Suprapubic skin (tissue), 4 donors: ENCODE results near the gene PDE11A. TPM values are rescaled to one million over a fixed set of nuclear protein-coding genes. Genes with fewer than 3 reads are reported as not detected.

Experiments
- DNase-seq, 2 donors: peaks; one replicate each; pipeline ENCODE4 v3.0.0-alpha.2; 2019; ENCODE audit warnings: low spot score in 2 of 2
- H3K27ac ChIP-seq: fragments of 200-600 bp; sonication (generic); one replicate; pipeline ENCODE4 v1.5.1; 2019
- H3K27me3 ChIP-seq: fragments of 200-600 bp; sonication (generic); one replicate; pipeline ENCODE4 v1.5.1; 2019
- H3K36me3 ChIP-seq: fragments of 200-600 bp; sonication (generic); one replicate; pipeline ENCODE4 v1.5.1; 2019
- H3K4me1 ChIP-seq: fragments of 200-600 bp; sonication (generic); one replicate; pipeline ENCODE4 v1.5.1; 2019
- H3K4me3 ChIP-seq: fragments of 200-600 bp; sonication (generic); one replicate; pipeline ENCODE4 v1.5.1; 2019; ENCODE audit warnings: mild to moderate bottlenecking
- H3K9me3 ChIP-seq: fragments of 200-600 bp; sonication (generic); one replicate; pipeline ENCODE4 v1.5.1; 2019
- CTCF ChIP-seq, 2 donors: fragments of 200-600 bp in 1 of 2; fragments of 450-650 bp in 1 of 2; sonication (generic) in 1 of 2; IDR thresholded peaks; one replicate each; pipeline ENCODE4 v1.5.1; 2016 to 2019; ENCODE audit warnings: antibody characterized with exemption in 2 of 2, mild to moderate bottlenecking in 1 of 2, moderate library complexity in 1 of 2
- EP300 ChIP-seq: sonication (generic); formaldehyde crosslinking; IDR thresholded peaks from one replicate; pipeline ENCODE4 v1.6.1; 2017; ENCODE audit warnings: antibody characterized with exemption
- POLR2A ChIP-seq, 2 donors: fragments of 450-650 bp; IDR thresholded peaks; one replicate each; pipeline ENCODE4 v1.6.1; 2017; ENCODE audit warnings: antibody characterized with exemption in 2 of 2, mild to moderate bottlenecking in 2 of 2, moderate library complexity in 2 of 2
- POLR2AphosphoS5 ChIP-seq, 3 donors: sonication (generic); formaldehyde crosslinking; IDR thresholded peaks; one replicate each; pipeline ENCODE4 v1.6.1; 2017; ENCODE audit warnings: antibody characterized with exemption in 3 of 3
- whole genome bisulfite sequencing: methylation state at CpG from one replicate; pipeline ENCODE4 v1.1.5; 2018; 5-methylcytosine and 5-hydroxymethylcytosine counted together
- total RNA-seq, 4 donors: library from RNA; depleted of rRNA; stranded (reverse); fragments of >200 nt; gene quantifications; one replicate each; pipeline ENCODE4 v1.1.0, GENCODE V29; 2016

The PDE11A gene
- total RNA-seq, 4 donors from 2014 or later, result 0.08 to 1.0 (median 0.36) TPM

DNA sequence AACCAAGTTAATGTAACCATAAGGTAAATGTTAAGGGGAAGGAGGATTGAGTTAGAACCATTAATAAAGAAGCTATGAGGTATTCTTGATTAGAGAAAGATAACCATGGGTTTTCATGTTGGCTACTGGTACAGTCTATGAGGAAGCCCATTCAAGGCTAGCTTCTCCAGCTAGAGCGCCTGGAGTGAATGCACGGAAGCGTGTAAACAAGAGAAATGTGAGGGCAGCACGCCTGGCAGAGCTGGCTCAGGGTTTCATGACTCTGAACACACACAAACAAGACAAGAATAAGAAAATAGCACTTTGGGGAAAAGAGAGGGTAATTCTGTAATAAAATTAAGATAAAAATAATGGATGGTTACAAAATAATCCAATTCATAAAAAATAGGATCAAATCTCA lies 255.3 kb downstream of the PDE11A start:
- Histone ChIP-seq H3K27me3 (no peaks in the 10 kb centered on the region), H3K36me3 (no peaks in the 10 kb centered on the region), H3K4me1 (no peaks in the 10 kb centered on the region), H3K9me3 (no peaks in the 10 kb centered on the region), H3K27ac (no peak overlapping the region), H3K4me3 (no peak overlapping the region)
- WGBS, result 74% methylated on average over 4 of the region's 4 CpGs
- DNase-seq, result no peak
- no peak for TF ChIP-seq POLR2A (IDR thresholded peaks at IDR 0.05)
- TF ChIP-seq CTCF (IDR thresholded peaks at IDR 0.05), result no peak
- no peak for TF ChIP-seq POLR2AphosphoS5 (IDR thresholded peaks at IDR 0.05)
- TF ChIP-seq EP300, result no peak

DNA sequence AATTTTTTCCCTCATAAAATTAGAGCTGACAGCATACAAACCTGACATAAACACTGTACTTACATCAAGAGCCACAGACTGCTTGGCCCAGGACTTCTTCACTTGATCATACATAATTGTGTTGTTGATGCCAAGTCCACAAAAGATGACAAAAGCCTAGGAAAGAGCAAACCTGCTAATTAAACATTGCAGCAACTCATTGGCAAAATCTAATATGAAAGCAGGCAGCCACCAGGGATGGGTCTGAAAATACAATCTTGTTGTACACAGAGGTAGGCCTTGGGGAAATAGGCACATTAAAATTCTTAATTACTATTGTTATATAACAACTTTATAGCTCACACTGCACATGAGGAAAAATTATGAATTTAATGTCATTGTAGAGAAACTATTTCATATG lies 255.8 kb downstream of the PDE11A start:
- Histone ChIP-seq H3K4me3 (no peak overlapping the region), H3K27me3 (no peaks in the 10 kb centered on the region), H3K4me1 (no peaks in the 10 kb centered on the region), H3K36me3 (no peaks in the 10 kb centered on the region), H3K9me3 (no peaks in the 10 kb centered on the region), H3K27ac (no peak overlapping the region)
- TF ChIP-seq EP300 (no peak), POLR2AphosphoS5 (IDR thresholded peaks at IDR 0.05) (no peak)
- no peak for DNase-seq

DNA sequence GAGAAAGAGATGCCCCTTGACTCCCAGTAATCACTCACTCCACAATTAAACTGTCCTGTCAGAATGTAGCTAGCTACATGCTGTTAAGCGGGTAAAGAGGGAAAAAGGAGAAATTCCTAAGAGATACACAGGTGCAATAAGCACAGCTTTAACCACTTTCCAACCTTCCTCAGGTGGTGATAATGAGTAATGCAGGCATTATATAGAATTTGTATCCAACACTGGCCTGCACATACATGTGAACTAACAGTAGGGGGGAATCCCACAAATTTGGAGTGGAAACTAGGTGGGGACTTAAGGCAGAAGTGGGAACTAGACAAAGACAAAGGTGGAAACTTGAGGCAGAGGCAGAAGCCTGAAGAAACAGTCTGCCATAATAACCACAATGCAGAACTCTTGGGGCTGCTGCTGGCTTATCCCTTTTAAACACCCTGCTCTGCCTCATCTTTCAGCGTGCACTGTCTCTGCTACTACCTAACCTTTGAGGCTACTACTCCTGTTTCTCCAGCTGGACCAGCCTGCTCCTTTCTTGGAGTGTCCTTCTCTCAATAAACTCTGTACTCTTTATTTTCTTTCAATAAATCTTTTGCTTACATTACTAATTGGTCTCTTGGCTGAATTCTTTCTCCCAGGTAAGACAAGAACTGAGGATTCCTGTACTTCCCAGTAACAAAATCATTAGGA lies 259.7 kb downstream of the PDE11A start:
- no peak overlapping the region for H3K27ac ChIP-seq
- H3K27me3 ChIP-seq, result no peaks in the 10 kb centered on the region
- no peaks in the 10 kb centered on the region for H3K36me3 ChIP-seq
- no peak overlapping the region for H3K4me3 ChIP-seq
- H3K9me3 ChIP-seq, result no peaks in the 10 kb centered on the region
- DNase-seq, result no peak
- TF ChIP-seq POLR2AphosphoS5 (IDR thresholded peaks at IDR 0.05) (no peak), CTCF (IDR thresholded peaks at IDR 0.05) (no peak), EP300 (no peak), POLR2A (IDR thresholded peaks at IDR 0.05) (no peak)
- WGBS, result 79% methylated on average over 2 of the region's 2 CpGs
- H3K4me1 ChIP-seq, result no peaks in the 10 kb centered on the region

DNA sequence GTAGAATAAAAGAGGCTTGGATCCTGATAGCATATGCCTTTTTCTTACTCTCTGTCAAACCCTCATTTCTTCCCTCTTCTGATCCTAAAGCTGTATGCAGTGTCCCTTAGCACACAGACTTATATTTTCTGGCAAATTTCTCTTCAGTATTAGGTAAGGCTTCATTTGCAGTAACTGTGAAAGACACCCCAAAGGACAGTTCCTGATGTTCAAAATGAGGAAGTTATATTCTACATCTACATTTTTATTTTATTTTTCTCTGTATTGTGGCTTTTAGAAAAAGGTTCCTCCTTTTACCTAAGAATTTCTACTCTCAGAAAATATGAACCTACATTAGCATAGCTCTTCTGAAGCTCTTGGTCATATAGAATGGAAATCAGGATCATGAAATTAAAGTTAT lies 261.7 kb downstream of the PDE11A start:
- Histone ChIP-seq H3K27me3 (no peaks in the 10 kb centered on the region), H3K9me3 (no peaks in the 10 kb centered on the region), H3K4me3 (no peak overlapping the region), H3K27ac (no peak overlapping the region), H3K36me3 (no peaks in the 10 kb centered on the region), H3K4me1 (no peaks in the 10 kb centered on the region)
- DNase-seq, result no peak
- TF ChIP-seq POLR2A (IDR thresholded peaks at IDR 0.05) (no peak), CTCF (IDR thresholded peaks at IDR 0.05) (no peak), POLR2AphosphoS5 (IDR thresholded peaks at IDR 0.05) (no peak), EP300 (no peak)

DNA sequence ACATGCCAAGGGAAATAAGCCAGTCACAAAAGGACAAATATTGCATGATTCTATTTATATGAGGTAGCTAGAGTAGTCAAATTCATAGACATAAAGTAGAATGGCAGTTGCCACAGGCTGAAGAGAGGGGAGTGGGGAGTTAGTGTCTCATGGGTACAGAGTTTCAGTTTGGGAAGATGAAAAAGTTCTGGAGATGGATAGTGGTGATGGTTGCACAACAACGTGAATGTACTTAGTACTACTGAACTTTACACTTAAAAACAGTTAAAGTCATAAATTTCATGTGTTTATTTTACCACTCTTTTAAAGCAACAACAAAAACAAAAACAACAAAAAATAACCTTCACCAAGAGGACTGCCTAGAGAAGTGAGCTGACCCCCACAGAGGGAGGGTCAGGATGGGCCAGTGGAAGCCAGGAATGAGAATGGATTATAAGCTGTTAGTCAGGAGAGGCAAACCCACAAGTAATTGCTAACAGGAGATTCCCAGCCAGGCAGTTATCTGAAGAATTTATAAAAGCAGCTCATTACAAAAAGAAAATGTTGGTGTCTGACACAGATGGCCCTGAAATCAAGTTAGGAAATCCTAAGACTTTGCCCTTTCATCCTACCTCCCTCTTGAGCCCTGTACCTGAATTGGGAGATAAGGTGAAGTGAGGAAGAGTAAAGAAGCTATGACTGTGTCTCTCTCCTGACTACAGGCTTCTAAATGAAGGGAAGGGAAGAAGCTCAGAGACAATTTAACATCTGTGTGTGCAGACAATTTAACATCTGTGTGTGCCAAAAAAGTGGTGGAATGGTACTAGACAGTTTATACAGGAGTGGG lies 263.4 kb downstream of the PDE11A start:
- no peak for TF ChIP-seq CTCF (IDR thresholded peaks at IDR 0.05)
- TF ChIP-seq POLR2AphosphoS5 (IDR thresholded peaks at IDR 0.05), result no peak
- no peak for TF ChIP-seq EP300
- no peak for TF ChIP-seq POLR2A (IDR thresholded peaks at IDR 0.05)
- Histone ChIP-seq H3K4me1 (no peaks in the 10 kb centered on the region), H3K27me3 (no peaks in the 10 kb centered on the region), H3K4me3 (no peak overlapping the region), H3K27ac (no peak overlapping the region), H3K9me3 (no peaks in the 10 kb centered on the region), H3K36me3 (no peaks in the 10 kb centered on the region)
- DNase-seq, result no peak
- WGBS, result 72% methylated on average over 1 of the region's 1 CpG
